Measurements from ENCODE around the gene CTDNEP1.

Gene CTDNEP1

DNA sequence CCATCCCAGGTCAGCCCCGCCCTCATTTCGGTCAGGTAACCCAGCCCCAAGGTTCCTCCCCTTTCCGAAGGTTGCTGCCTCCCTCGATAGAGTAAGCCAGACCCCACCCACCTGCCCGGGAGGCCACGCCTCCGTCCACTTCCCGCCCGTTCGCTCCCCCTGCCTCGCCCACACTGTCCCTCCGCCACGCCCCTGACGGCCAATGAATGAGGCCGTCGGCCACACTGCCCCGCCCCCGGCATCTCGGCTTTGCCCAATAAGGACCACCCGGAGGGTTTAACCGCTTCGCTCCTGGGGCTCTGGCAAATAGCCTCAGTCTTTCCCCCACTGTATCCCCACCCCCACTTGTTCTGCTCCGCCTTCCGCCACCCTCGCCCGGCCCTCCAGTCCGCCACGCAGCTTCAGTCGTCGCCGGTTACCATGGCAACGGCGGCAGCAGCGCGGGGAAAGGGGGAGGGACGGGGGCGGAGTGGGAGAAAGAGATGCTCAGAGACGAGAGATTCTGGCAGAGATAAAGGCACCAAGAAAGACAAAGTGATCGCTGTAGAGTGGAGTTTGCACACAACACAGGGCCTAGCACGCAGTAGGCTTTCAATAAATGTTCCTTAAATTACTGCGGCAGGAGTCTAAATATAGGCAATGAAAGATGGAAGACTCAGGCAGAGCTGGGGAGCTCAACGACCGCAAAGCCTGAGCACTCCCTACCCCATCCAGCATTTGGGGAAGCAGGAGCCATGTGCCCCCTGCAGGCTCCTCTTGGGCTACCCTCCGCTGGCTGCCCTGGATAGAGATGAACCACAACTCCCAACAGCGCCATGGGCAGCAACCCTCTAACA is 37.0 kb downstream of the CTDNEP1 start:
- DNase-seq: peak; percentile 99

DNA sequence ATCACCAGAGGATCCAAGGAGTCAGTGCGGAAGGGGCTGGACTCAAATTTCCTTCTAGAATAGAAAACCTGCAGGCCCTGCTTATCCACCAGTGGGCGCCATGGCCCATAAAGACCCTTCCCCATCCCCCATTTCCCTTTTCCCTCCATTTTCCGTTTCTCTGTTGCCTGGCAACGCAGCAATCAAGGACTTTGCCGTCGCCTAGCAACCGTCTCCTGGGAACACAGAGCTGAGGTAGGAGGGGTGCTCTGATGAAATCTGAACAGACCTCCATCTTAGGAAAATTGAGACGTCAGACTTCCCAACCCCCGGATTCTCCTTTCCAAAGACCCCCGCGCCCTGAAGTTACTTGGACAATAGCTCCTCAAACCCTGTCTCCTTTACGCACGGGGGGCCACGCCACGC is 37.6 kb downstream of the CTDNEP1 start:
- DNase-seq: peak; percentile 91

DNA sequence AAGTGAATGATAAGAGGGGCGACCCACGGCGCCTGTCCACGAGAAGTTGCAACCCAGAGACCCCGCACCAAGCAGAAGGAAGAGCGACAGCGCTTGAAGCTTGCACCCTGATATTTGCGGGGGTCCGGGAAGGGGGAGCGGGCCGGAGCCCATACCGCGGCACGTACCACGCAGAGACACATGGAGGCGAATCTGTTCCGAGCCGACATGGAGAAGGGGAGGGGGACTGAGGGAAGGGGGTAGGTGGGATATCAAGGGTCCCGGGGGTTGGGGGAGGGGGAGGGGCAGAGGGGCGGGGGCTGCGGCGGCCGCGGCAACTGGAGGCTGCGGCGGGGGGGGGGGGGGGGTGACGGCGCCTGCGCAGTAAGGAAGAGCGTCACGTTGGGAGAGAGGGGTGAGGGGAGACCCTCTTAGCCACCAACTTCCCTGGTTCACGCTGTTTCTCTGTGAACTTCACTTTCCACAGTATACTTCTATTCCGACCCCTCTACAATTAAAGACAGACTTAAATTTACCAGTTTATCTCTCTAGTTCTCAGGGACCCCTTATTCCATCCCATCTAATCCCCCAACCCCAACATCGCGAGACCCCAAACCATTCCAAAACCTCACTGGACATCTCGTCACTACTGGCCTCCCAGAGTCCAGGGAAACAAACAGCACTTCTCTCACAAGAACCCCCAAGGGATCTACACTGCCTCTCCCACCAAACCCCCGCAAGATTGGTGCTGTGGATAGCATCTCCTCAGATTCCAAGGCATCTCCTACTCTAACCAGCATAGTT is 39.9 kb downstream of the CTDNEP1 start:
- DNase-seq: no peak

DNA sequence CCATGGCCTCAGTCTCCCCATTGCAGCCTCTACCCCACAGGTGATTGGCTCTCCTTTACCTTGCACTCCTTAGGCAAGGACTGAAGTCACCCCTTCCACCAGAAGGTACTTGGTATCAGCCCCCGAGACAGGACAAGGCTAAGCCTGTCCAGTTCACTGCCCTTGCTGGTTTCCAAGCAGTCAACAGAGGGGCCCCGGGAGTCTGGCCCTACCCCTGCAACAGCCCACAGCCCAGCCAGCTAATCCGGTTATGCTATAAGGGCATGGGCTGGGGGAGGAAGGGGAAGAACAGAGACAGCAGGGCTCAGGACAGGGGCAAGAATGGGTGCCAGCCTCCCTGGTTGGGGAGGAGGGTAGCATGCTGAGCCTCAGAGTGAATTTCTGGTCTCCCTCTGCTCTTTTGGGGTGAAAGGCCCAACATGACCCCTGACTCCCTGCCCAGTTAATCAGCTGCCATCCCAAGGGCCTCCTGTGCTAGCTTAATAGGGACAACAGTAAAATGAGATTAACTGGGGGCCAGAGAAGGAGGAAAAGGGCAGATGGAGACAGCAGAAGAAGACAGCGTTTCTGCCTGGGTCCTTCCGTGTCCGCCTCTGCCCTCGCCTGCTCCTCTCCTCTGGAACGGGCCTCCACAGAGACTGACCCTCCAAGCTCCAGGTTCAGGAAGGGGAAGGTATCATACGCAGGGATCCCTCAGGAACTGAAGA is 42.6 kb downstream of the CTDNEP1 start:
- no peak for DNase-seq

DNA sequence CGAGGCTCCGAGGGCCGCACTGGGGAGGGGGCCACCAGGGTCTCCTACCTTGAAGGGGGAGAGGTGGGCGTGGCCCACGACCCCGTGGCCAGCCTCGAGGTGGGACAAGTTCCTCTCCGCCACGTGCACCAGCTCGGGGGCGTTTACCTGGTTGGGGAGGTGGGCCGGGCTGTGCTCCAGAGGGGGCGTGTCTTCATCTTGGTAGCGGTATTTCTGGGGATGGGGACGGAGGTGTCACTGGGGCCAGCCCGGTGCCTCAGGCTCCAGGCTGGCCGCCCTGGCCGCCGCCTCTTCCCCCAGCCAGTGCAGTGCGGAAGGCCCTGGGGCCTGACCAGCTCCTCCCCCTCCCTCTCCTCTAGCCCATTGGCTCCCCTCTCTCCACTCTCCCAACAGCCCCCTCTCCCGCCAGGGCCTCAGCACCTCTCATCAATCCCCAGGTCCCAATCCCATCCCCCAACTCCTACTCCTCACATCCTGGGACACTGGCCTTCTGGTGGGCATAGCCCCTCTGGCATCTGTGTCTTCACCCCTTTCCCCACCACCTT is 43.4 kb downstream of the CTDNEP1 start:
- no peak for DNase-seq

DNA sequence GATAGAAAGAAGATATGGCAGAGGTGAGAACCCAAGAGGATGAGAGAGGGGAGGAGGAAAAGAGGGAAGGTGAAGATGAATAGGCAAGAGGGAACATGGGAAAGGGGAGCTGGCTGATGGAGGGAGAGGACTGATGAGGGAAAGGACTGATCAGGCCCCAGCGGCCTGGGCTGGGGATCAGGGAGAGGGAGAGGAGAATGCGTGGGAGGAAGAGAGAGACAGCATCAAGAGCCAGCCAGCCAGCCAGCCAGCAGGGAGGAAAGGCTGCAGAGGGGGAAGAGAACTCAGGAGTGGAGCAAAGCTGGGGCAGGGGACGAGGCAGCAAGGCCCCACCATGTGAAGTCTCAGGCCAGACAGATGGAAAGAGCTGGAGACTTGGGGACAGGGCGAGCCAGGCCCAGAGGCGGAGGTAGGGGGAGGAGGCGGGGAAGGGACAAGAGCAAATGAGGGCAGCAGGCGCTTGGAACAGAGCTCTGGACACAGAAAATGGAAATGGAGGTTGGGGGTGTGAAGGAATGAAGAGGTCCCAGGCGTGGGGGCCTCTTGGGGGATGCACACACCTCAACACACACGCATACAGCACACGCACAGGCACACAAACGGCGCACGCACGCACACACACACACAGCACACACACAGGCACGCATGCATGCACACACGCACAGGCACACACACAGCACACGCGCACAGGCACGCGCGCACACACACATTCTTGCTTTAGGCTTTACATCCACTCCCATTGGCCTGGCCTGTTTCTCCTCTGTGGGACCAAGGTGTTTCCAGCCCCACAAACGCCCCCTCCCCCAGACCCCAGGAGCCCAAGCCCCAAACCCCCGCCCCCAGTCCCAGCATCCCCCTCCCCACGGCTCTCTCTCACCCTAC is 44.2 kb downstream of the CTDNEP1 start:
- no peak for DNase-seq

DNA sequence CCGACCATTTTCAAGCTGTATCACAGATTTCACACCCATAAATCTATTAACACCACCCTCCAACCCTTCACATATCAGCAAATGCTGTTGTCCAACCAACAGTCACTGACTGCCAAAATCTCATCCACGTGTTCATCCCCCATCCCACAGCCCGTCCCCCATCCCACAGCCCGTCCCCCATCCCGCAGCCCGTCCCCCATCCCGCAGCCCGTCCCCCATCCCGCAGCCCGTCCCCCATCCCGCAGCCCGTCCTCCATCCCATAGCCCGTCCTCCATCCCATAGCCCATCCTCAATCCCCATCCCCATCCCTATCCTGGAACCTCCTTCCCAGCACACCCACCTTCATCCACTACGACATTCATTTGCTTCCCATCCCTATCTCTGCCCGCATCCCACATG is 46.0 kb downstream of the CTDNEP1 start:
- no peak for DNase-seq

DNA sequence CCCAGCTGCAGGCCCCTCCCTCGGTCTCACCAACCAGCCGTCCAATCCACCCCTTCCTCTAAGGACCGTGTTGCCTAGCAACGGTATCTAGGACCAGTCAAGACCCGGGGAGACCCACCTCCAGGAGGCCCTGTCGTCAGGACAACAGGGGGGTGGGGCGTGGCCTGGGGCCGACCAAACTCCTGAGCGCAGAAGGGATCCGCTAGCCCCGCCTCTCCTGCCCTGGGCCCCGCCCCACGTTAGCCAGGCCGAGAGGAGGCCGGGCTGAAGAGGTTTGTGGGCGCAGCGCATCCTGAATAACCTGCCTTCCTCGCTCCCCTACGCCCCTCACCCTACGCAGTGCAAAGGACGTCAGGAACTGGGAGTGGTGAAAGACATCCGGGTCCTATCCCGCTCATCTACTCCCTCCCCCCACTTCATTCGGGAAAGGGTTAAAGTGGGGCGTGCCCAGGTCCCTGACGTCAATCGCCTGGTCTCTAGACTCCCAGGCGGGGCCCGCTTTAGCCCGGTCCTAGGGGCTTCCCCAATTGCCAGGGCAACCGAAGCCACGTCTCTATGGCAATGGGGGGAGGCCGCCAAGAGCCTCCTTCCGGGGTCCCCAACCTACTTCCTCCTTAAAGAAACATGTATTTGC is 46.6 kb downstream of the CTDNEP1 start:
- DNase-seq: peak; percentile 99

DNA sequence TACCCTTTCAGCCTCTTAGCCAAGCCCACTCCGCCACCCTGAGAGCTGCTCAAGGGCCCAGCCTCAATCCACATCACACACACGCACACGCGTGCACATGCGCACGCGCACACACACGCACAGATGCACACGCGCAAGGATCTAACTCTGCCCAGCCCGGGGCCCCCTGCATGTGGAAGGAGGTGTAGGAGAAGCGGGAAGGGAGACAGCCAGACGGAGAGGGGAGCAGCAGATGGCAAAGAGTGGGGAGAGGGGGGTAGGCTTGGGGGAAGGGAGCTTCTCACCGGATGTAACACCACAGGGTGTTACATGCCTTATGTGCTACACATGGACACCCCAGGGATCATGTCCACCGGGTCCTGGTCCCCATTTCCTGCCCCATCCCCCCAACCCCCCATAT is 47.2 kb downstream of the CTDNEP1 start:
- no peak for DNase-seq

DNA sequence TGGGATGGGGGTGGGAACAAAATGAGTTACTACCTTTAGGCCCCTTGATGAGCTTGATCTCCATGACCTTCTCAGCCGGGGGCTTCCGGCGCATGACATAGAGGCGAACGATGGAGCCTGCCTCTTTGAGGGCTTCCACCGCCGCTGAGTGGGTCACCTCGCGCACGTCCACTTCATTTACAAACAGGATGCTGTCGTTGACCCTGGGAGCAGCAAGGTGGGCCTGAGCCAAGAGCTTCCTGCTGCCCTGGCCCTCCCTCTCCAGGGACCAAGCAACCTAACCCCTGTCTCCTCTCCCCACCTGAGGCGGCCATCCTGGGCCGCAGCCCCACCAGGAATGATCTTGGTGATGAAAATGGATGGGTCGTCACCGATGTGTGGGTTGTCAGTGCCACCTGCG is 48.1 kb downstream of the CTDNEP1 start:
- no peak for DNase-seq

DNA sequence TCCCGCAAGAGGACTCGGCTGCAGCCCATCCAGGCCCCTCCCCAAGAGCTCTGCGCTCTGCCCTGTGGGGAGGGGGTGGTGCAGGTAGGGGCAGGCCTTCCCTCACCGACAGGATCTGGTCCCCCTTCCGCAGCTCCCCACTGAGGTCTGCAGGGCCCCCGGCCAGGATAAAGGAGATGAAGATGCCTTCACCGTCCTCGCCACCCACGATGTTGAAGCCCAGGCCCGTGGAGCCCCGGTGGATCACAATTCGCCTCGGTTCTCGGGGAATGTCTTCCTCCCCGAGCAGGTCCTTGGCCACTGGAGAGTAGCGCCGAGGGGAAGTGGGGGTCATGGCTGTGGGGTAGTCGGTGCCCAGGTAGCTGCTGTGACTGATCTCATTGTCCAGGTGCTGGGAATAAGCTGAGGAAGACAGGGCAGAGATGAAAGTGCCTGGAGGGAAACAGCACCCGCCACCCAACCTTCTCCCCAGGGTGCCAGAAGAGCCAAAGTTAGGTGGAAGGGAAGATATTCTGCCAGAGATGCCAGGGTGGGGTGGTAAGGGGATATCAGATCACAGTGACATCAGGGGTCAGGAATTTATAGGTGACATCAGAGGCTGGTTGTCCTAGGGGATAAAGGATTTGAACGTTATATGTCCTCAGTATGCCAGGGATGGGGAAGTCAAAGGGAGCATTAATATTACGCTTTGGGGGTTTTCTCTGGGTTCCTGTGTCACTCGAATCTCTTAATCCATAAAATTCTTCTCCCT is 54.7 kb downstream of the CTDNEP1 start:
- DNase-seq: no peak

DNA sequence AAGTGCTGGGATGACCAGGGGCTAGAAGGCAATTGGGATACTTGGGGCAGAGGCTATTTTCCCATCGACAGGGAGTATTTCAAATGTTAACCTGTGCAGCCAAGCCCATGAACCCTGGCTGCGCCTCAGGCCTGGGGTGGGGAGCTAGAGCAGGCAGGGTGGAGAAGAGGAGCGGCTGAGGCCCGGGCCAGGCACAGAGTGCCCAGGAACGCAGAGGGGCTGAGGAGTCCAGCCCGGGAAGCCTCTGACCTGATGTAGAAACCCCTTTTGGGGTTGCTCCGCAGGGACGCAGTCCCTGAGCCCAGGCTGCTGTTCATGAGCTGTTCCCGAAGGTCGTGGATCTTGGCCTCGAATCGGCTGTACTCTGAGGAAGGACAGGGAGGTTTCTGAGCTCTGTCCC is 55.6 kb downstream of the CTDNEP1 start:
- no peak for DNase-seq
